ENCODE data around the gene NADSYN1.
A peak's percentile ranks its signal among the peaks of the same experiment; 100 is the strongest.

NADSYN1 gene

DNA sequence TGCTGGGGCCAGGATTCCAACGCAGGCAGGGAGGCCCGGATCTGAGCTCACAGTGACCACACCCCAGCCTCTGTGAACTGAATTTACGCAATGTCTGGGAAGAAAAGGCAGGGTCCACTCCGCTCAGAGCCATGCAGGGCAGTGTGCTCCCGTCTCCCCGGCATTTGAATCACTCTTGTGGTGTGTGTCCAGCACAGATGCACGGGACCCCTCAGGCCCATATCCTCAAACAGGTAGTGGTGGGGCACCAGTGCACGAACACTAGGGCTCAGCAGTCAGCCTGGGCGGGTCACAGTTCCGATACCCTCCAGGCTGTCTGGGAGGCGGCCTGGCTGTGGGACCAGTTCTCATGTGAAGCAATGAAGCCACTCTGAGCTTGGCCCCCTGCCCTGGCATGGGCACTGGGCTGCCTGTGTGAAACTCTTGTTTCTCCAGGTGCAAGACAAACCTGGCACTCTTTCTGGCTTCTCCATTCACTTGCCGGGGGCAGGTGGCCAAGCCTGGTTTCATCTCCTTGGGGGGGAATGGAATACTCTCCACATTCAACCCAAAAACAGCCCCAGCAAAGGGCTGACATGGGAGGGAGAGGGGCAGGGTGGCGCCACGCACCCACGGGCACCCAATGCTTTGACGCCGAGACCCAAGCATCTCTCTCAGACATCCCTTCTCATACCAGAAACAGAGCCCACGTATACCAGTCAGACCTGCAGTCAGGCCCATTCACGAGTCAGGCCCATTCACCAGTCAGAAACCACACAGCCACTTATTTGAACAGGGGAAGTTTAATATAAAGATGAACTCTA is 19.2 kb upstream of the NADSYN1 start:
- DNase-seq, result no peak

GRCh38 chr11:71434576-71435130 is 18.4 kb upstream of the NADSYN1 start:
- DNase-seq, result no peak

GRCh38 chr11:71435278-71435951 is 17.6 kb upstream of the NADSYN1 start:
- DNase-seq, result no peak

GRCh38 chr11:71436861-71437260 is 16.1 kb upstream of the NADSYN1 start:
- DNase-seq, result no peak

GRCh38 chr11:71437399-71437798 is 15.6 kb upstream of the NADSYN1 start:
- DNase-seq, result no peak

DNA sequence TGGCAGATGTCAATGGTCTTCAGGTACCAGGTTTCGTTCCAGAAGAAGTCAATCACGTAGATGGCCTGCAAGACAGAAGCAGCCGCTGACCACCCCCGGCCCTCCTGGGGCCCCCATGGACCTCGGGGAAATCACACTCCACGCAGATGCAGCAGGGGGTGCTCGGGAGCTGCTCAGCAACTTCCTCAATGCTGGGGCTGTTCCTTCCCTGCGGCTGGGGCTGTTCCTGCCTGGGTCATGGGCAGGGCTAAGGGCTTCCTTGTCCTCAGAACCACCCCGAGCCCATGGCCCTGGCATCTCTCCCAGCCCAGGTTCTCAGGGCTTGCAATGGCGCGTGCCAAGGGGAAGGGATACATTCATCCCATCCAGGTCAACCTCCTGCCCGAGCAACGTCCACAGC is 15.1 kb upstream of the NADSYN1 start:
- no peak for DNase-seq

DNA sequence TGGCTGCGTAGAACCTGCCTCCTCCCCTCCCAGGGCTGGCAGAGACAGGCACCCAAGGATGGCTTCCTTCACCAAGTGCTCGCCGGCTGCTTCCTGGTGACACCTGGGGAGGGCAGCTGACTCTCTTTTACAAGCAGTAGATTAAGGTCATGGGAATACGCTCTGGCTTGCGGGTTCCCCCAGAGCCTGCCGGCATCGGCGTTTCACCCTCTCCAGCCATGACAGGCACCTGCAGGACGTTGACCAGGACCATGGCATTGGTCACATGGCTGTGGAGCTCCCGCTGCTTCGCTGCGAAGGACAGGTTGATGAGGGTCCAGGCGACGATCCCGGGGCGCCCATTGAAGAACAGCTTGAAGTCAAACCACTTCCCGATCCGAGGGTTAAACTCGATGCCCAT is 14.4 kb upstream of the NADSYN1 start:
- no peak for DNase-seq

- no peak for DNase-seq
Measured at GRCh38 chr11:71440021-71440755, 12.8 kb upstream of the NADSYN1 start.

DNA sequence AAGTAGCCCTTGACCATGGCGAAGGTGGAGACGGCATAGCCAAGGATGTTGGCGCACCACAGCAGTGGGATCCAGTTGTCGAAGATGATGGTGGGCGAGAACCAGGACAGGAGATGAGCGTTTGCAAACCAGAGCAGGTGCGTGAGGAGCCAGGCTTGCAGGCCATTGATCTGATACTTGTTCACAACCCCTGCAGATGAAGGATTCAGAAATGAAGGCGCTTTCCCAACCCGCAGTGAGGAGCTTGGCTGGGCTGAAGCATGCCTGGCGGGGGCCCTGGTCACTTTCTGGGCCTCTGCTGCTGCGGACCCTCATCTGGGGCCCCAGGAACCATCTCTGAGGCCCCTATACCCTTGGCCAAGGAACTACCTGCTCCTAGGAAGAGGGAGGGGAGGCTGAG is 11.8 kb upstream of the NADSYN1 start:
- DNase-seq, result no peak

DNA sequence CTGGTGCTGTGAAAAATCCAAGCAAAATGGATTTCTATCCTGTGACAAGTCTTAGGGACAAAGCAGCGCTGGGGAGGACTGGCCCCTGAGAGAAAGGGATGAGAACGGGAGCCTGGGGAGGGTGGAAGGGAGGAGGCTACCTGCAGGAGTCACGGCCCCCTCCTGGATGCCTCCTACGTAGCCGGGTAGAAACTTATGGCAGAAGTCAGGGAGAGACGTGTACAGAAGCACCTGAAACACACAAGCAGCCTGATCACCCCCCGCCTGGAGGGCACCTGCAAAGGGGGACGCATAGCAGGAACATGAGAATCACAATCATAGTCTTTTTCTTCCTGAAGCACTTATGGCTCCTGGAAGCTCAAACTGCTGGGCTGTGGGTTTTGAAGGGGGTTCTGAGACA is 10.9 kb upstream of the NADSYN1 start:
- no peak for DNase-seq

DNA sequence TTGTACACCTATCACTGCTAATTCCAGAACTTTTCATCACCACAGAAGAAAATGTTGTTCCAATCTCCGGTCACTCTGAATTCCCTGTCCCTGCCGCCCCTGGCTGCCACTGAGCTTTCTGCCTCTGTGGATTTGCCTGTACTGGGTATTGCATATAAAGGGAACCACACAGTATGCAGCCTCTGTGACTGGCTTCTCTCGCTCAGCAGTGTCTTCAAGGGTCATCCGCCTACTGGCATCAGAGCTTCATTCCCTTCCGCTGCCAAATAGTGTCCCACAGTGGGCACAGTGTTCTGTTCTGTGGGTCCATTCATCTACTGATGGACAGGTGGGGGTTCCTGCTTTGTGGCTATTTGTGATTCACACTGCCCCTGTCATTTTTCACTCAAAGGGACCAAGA is 10.1 kb upstream of the NADSYN1 start:
- DNase-seq, result no peak

DNA sequence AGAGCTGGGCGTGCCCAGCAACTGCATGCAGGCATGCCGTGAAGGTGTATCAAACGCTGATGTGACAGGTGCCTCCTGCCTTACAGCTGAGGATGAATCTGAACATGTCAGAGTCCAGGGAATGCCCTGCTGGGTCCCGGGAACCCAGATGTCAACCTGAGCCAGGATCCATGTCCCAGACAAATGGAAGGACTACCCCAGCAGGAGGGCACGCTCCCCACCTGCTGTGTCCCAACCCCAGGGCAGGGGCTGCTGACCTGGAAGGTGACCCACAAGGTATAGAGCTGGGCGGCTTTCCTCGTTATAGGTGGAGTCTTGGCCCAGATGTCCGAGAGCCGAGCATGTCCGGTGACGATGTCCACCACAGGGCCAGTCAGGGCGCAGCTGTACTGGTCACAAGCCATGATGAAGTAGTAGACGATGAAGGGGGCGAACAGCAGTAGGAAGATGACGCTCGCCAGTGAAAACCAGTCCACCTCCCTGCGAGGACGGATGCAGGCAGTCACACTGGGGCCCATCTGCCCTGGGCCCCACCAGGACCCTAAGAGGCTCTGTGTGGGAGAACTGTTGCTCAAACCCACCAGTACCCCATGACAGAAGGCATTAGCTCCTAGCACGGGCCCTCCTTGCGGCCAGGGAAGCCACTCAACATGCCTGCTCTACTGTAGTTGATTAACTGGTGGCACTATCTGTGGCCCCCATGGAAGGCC is 9.1 kb upstream of the NADSYN1 start:
- DNase-seq, result no peak

DNA sequence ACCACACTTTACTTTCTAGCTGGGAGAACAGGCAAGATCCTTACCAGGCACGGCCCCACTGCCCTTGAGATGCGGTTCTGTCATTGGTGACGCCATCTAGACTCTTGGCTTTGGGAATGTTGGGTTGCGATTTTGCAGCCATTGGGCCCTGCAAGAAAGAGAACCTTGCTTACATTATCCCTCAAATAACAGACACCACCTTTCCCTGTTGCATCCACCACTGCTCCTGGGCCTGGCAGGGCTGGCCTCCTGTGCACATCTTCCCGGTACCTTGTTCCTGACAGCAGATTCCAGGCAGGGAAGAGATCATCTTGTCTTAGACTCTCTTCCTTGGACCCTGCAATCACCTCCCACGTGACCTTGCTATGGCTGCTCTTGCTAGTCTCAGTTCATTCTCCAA is 8.2 kb upstream of the NADSYN1 start:
- DNase-seq, result no peak

- no peak for DNase-seq
Measured at GRCh38 chr11:71446150-71446549, 6.9 kb upstream of the NADSYN1 start.

- no peak for DNase-seq
Measured at GRCh38 chr11:71446942-71447688, 5.9 kb upstream of the NADSYN1 start.

DNA sequence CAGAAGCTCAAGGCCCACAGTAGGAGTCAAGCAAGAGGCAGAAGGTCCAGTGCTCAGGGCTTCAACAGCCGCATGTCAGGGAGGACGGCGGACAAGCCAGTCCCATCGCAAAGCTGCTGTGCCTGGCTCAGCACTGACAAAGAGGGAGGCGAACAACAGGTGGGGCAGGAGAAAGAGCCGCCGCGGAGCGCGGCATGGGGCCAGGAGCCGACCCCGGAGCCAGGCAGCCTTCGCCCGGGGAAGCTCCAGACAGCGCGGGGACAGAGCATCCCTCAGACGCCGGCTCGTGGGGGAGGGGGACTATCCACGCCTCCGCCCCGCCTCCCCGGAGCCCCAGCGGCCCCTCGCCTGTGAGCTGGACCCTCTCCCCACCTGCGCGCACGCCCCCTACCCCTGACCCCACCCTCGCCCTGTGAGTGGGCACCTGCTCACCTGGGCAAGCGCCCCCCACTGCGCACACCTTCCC is 5.2 kb upstream of the NADSYN1 start:
- DNase-seq, result peak; percentile 46

DNA sequence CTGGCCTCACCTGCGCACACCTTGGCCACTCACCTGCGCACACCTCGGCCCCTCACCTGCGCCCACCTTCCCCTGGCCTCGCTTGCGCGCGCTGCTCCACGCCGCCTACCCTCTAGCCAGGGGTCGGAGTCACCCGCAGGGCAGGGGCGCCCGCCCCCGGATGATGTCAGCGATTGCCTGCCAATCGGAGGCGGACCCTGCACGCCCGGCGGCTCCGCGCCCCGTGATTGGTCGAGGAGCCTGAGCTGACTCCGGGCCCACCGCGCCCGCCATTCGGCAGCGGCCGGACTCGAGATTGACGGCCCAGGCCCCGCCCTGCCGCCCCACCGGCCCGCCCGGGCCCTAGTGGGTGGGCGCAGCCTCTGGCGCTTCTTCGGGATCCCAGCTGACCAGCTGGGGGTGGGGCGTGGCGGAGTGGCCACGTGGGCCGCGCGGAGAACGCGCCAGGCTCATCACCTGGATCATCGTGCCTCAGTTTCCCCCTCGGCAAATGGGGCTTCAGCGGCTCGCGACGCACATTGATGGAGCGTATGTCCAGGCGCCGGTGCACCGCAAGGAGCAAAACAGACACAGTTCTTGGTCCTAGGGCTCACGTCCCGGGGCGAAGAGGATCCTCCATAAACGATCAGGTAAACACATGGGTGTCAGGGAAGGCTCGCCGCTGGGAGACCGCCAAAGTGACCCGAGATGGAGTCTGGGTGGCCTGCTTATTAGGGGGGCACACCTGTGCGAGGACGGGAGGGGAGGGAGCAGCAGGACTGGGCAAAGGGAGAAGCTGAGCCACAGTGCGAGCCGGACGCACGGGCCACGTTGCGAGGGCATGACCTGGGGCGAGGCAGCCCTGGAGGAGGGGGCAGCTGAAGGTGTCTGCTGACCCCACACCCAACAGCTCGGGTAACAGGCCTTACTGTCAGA is 4.5 kb upstream of the NADSYN1 start, which contains the start of gene DHCR7:
Gene DHCR7, minus strand, starts transcription at position 137 of the 915 bp plus-strand sequence. CDS start 3,441 bp downstream, outside the sequence.
- peak; percentile 94 for DNase-seq

- no peak for DNase-seq
Measured at GRCh38 chr11:71449596-71449995, 3.4 kb upstream of the NADSYN1 start.

- DNase-seq, result no peak
Measured at GRCh38 chr11:71450507-71450906, 2.5 kb upstream of the NADSYN1 start.

DNA sequence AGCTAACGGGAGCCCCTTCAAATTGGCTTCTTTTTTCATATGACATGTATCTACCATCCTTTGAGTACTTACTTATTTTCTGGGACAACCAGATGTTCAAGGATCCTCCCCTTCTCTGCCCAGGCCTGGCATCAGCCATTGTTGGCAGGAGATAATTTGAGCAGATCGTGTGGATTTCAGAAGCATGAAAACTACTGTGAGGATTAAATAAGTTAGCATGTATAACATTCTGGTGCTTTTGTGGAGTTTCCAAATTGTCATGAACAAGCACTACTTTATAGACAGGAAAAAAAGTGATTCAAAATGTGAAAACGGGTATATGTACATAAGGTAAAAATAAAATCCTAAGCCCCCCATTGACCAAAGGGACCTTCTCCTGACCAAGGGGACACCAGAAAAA is 2.1 kb upstream of the NADSYN1 start:
- DNase-seq, result no peak
